ENCODE results near the gene PHACTR1. TPM values are rescaled to one million over a fixed set of nuclear protein-coding genes. Genes with fewer than 3 reads are reported as not detected.

Gene PHACTR1
- total RNA-seq, 1 donor from 2014 or later = 4.3 TPM

GRCh38 chr6:13277231-13277630 is 560.7 kb downstream of the PHACTR1 start:
- intact Hi-C loops (cut with micrococcal nuclease) = no loop called here

GRCh38 chr6:13278164-13278563 is 561.6 kb downstream of the PHACTR1 start:
- intact Hi-C loops (cut with micrococcal nuclease) = no loop called here

GRCh38 chr6:13278991-13279390 is 562.4 kb downstream of the PHACTR1 start:
- intact Hi-C loops (cut with micrococcal nuclease) = no loop called here

DNA sequence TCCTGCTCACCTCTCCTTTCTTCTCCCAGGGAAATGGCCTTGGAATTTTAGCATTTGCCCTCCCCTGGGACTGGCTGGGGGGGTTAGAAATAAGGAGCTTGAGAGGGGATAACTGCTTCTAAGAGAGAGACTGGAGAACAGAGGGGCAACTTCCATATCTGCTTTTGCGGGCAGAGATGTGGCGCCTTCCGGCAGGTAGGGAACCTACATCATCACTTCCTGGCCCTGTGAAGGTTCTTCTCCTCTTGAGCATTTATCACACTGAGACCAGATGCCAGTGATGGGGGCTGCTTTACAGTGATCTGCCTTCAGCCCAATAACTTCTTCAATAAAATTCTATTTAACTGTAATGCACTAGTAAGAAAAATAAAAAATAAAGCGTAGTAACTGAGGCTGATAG is 563.7 kb downstream of the PHACTR1 start:
- intact Hi-C loops (cut with micrococcal nuclease) = no loop called here

- intact Hi-C loops (cut with micrococcal nuclease) = no loop called here
These were observed 565.1 kb downstream of the PHACTR1 start for GRCh38 chr6:13281686-13282085.

DNA sequence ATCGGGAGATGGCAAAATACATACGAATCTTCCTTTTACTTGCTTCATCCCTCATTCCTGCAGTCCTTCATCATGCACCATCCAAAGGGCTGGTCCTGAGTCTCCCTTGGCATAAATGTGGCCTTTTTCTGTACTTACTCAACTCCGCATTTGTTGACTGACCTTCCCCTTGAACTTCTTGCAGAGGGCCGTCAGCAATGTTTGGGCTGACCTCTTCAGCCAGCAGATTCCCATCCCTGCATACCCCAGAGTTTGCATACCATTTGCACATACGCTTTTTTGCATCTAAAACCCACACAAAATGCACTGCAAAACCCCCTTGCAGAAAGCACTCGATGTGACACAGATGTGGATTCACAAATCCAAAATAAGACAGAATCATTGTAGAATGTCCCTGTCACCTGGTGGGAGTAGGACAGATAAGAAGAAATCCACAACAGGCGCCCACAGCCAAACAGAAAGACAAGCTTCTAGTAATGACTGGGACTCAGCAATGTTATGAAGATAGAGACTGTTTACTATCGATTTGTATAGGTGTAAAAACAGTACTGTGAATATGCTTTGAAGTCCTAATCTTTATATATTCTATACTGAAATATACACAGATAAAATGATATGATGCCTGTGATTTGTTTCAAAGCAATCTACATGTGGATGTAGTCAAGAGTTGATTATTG is 566.0 kb downstream of the PHACTR1 start:
- intact Hi-C loops (cut with micrococcal nuclease) = no loop called here

DNA sequence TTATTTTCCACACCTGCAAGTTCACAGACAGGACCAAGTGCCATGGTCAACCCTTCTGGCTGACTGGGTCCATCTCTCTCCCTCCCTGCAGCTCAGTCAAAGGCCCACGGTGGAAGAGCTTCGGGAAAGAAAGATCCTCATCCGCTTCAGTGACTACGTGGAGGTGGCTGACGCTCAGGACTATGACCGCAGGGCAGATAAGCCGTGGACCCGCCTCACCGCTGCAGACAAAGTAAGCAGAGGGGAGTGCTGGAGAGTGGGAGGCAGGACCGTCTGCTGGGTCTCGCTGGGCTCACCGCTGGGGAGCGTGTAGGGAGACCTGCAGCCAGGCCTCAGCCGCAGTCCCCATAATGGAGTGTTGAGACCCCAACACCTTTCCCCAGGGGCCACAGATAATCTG is 566.8 kb downstream of the PHACTR1 start:
- intact Hi-C loops (cut with micrococcal nuclease) = no loop called here

GRCh38 chr6:13284646-13285045 is 568.1 kb downstream of the PHACTR1 start:
- intact Hi-C loops (cut with micrococcal nuclease) = no loop called here

- intact Hi-C loops (cut with micrococcal nuclease) = no loop called here
These were observed 569.1 kb downstream of the PHACTR1 start for GRCh38 chr6:13285705-13286104.

GRCh38 chr6:13286181-13286580 is 569.6 kb downstream of the PHACTR1 start:
- intact Hi-C loops (cut with micrococcal nuclease) = no loop called here

GRCh38 chr6:13287104-13287503 is 570.5 kb downstream of the PHACTR1 start:
- intact Hi-C loops (cut with micrococcal nuclease) = no loop called here

- intact Hi-C loops (cut with micrococcal nuclease) = no loop called here
These were observed 571.9 kb downstream of the PHACTR1 start for GRCh38 chr6:13288481-13288880.

DNA sequence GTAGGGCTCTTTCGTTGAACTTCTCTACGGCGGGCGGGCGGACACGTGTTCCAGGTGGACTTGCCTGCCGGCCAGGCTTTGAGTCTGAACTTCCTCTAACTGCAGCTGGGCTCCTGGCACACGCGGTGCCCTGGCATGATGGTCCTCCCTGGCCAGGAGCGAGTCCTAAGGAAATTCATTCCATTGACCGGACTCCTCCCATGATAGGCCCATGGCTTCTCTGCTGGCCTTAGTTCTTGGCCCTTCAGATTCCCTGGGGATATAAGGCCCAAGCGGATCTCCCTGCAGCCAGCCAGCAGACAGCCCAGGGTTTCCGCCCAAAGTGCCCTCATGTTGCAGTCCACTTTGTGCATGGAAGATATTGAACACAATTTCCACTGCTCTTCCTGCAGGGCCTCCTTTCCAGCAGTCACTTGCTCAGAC is 572.4 kb downstream of the PHACTR1 start:
- intact Hi-C loops (cut with micrococcal nuclease) = no loop called here

DNA sequence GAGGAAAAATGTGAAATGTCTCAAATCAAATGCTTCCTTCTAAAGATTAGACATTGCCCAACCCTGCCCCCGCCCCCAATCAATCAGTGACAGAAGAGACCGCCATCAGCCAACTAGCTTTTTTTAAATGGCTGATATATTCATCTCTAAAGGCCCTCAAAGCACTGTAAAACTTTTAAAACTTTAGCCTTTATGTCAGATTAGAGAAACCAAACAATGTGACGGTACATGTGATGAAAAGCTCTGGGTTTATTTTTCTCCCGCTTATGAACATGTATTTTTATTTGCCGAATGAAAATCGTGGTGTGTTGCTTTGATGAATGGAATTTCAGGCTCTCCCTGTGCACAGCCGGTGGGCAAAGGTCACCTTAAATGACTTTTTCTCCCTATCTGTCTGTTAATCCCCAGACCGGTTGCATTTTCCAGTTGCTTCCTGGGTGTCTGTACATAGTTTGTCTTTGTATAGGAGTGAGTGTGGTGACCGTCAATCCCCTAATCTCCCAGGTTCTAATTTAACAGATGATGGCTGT is 573.3 kb downstream of the PHACTR1 start:
- intact Hi-C loops (cut with micrococcal nuclease) = no loop called here

GRCh38 chr6:13290335-13290734 is 573.8 kb downstream of the PHACTR1 start:
- intact Hi-C loops (cut with micrococcal nuclease) = no loop called here

GRCh38 chr6:13292774-13293173 is 576.2 kb downstream of the PHACTR1 start:
- intact Hi-C loops (cut with micrococcal nuclease) = no loop called here

DNA sequence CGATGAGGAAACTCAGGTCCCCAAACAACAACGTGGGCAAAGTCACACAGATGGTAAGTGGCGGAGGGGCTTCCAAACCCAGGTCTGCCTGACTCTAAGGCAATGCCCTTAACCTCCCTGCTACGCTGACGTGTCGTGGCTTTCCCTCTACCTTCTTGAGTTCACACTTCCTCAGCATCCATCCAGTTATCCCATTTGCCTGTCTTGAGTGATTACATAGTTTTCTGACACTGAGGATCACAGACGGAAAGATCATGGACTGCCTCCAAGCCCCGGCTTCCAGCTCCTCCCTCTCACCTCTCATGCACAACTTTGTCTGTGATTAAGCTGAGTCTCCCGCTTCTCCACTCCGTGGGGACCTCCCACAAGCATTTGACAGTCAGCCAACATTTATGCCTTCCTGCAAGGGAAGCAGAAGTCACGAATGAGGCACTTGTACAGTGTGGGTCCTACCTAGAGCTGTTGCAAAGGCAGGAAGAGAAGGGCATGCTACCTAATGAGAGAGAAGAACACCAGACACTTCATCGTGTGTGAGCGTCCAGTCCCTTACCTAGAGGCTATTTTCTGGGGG is 578.0 kb downstream of the PHACTR1 start:
- intact Hi-C loops (cut with micrococcal nuclease) = no loop called here

DNA sequence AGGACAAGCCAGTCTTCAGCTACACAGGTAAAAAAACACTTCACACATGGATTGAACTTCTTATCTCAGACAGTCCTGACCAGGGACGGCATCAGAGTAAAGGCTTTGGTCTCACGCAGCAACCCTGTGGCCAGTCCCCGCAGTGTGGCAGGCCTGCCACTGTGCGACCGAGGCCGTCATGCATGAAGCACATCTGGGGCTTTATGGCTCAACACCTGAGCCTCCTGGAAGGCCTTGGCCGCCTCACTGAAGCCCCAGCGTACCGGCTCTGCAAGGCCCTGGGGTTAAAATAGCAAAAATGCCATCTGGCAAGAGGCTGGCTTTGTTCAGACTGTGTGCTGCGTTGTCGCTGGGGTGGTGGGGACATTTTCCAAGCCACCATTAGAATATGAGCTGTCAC is 579.0 kb downstream of the PHACTR1 start:
- intact Hi-C loops (cut with micrococcal nuclease) = no loop called here

- intact Hi-C loops (cut with micrococcal nuclease) = no loop called here
These were observed 580.0 kb downstream of the PHACTR1 start for GRCh38 chr6:13296536-13296997.

DNA sequence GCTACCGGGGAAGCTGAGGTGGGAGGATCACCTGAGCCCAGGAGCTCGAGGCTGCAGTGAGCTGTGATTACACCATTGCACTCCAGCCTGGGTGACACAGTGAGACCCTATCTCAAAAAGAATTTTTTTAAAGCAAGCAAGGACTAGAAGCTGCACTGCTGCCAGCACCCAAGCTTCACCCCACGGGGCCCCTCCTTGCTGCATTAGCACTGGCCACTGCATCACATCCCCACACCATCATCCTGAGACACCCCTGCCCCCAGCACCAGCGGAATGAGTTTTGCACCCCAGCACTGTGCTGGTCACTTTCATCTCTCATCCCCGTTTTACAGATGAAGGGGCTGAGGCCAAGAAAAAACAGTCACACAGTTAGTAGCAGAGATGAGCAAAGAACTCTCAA is 580.8 kb downstream of the PHACTR1 start:
- intact Hi-C loops (cut with micrococcal nuclease) = no loop called here

DNA sequence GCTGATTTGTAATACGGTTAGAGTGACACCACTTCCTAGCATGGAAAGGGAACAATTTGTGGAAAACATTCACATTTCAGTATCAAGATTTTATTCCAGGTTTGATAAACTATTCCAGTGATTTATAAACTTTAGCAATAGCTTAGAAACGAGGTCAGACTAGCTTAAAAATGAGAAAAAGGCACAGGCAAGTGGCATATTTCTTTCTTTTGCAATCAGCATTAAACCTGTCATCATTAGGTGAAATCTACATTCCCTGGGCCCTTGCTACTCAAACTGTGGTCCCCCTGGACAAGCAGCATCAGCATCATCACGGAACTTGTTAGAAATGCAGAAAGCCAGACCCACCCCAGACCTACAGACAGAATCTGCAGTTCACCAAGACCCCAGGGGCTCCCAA is 581.9 kb downstream of the PHACTR1 start:
- intact Hi-C loops (cut with micrococcal nuclease) = no loop called here

GRCh38 chr6:13299403-13299821 is 582.8 kb downstream of the PHACTR1 start:
- intact Hi-C loops (cut with micrococcal nuclease) = no loop called here

- intact Hi-C loops (cut with micrococcal nuclease) = no loop called here
These were observed 583.4 kb downstream of the PHACTR1 start for GRCh38 chr6:13299918-13300317.
